Superior temporal gyrus (tissue), 1 donor: ENCODE measurements around the gene RGMB.

Source experiments
- DNase-seq: peaks from one replicate; pipeline ENCODE4 v3.0.0-alpha.2; 2016; ENCODE audit errors: extremely low spot score

Gene RGMB

GRCh38 chr5:98827588-98828284 lies 54.3 kb downstream of the RGMB start:
- no peak for DNase-seq

- no peak for DNase-seq
These were observed 62.7 kb downstream of the RGMB start for GRCh38 chr5:98836175-98836574.

GRCh38 chr5:98839469-98840383 lies 66.3 kb downstream of the RGMB start:
- no peak for DNase-seq

DNA sequence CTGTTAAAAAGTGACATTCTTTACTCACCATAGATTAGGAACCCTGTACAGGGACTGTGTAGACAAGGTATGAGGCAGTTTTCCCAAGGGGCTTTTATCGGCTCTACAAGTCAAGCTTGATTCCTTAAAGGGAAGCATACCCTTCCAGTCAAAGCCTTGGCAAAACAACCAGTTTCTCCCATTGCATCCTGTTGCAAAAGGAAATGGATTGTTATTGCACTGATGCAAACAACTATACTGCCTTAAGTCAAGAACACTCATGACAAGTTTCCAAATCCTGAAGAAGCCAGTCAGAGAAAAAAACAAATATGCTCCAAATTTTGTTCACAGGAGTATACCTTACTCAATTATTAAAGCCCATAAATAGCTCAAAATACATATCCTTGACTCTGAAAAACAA lies 67.5 kb downstream of the RGMB start:
- DNase-seq: no peak

DNA sequence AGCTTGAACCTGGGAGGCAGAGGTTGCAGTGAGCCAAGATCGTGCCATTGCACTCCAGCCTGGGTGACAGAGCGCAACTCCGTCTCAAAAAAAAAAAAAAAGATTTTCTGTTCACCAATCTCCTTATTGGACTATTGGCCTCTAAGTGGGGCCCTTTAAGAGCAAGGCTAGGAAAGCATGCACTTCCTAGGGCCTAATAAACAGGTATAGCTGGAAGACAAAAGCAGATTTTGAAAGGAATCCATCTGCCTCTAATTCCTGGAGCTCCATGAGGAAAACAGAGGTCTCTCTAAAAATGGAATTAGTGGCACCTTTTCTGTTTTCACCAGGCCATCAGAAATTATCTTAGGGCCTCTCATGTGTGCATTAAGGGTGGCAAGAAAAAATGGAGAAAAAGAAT lies 70.0 kb downstream of the RGMB start:
- DNase-seq: no peak

DNA sequence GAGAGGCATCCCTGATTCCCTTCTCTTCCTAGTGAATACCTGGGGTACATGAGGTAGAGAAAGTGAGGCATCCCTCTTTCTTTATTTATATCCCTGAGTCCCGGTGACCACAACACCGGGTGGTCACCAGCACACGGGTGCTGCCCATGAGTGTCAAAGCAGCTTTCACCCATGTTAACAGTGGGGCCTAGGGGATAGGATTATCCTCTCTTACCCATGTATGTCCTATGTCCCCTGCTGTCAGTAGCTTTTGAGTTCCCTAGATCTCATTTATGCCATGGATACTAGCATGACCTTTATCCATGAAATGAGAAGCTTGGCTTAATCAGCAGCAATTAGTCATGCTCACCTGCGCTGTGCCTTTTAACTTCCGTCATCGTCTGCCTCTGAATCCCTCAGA lies 71.4 kb downstream of the RGMB start:
- DNase-seq: no peak

- no peak for DNase-seq
These were observed 72.4 kb downstream of the RGMB start for GRCh38 chr5:98845878-98846277.
